SKM-1 treated with dmso at 0.1 percent for 144 hours (cell line): ENCODE data around the gene WNT8B.
A peak's percentile ranks its signal among the peaks of the same experiment; 100 is the strongest.

Source experiments
- DNase-seq: peaks from one replicate; lab custom pipeline; 2025; ENCODE audit not compliant: unreplicated experiment; lab: John Stamatoyannopoulos, UW

The WNT8B gene, protein sequence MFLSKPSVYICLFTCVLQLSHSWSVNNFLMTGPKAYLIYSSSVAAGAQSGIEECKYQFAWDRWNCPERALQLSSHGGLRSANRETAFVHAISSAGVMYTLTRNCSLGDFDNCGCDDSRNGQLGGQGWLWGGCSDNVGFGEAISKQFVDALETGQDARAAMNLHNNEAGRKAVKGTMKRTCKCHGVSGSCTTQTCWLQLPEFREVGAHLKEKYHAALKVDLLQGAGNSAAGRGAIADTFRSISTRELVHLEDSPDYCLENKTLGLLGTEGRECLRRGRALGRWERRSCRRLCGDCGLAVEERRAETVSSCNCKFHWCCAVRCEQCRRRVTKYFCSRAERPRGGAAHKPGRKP

DNA sequence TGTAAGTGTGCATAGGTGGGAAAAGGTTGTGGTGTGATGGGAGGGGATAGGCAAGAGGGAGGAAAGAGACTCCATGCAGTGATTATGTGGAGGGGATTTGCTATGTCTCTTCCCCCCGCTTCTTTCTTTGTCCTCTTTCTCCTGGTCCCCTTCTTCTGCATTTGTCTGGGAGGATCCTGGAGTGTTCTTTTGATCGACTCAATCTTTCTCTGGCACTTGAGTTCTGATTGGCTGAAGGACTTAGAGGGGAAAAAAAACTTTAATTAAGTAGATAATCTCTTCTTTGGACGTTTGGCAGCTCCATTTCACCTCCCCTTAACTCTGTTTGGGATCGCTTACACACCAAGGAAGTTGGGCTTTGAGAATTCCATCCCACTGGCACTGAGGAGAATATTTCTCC lies at the start of gene WNT8B:
Gene WNT8B (plus strand): TSS at position 301 of the 400 bp plus-strand sequence. CDS start 160 bp downstream, outside the sequence.
- no peak for DNase-seq

DNA sequence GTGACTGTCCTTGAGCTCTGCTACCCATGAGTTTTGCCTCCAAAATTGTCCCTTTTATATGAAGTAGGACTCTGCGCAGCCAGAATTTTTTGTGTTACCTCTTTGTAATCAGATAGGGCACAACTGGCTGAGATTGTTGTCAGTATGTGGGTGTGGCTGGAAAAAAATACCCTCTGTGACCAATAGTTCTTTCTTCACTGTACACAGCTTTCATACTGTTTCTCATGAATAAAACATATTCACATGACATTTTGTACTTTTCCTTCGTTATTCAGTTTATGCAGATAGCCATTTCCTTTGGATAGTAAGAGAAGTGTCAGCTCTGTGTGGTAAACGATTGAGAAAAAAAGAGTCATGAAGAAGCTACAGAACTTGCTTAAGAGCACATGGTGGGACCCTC lies 49.6 kb upstream of the WNT8B start:
- DNase-seq, result no peak

DNA sequence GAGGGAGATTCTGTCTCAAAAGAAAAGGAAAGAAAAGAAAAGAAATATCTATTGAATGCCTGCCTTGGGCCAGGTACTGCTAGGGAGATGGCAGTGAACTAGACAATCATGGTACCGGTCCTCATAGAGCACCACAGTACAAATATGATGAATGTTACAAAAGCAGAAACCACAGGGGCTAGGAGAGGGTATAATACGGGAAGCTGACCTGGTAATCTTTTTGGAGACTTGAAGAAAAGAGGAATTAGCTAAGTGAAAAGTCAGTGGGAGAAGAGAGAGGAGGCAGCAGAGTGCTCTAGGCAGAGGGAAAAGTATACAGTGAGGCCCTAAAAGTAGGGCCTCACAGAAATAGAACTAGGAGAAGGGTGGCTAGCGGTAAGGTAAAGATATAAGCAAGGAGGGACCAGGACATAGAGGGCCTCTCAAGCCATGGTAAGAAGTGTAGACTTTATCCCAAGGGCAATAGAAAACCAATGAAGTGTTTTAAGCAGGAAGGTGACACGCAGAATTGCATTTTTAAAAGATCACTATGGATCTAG lies 42.8 kb upstream of the WNT8B start:
- peak; percentile 87 for DNase-seq

DNA sequence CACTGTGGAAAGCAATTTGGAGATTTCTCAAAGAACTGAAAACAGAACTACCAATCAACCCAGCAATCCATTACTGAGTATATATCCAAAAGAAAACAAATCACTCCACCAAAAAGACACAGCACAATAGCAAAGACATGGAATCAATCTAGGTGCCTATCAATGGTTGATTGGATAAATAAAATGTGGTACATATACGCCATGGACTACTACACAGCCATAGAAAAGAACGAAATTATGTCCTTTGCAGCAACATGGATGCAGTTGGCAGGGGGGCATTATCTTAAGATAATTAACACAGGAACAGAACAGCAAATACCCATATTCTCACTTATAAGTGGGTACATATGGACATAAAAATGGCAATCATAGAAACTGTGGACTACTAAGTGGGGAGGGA lies 35.4 kb upstream of the WNT8B start:
- no peak for DNase-seq

DNA sequence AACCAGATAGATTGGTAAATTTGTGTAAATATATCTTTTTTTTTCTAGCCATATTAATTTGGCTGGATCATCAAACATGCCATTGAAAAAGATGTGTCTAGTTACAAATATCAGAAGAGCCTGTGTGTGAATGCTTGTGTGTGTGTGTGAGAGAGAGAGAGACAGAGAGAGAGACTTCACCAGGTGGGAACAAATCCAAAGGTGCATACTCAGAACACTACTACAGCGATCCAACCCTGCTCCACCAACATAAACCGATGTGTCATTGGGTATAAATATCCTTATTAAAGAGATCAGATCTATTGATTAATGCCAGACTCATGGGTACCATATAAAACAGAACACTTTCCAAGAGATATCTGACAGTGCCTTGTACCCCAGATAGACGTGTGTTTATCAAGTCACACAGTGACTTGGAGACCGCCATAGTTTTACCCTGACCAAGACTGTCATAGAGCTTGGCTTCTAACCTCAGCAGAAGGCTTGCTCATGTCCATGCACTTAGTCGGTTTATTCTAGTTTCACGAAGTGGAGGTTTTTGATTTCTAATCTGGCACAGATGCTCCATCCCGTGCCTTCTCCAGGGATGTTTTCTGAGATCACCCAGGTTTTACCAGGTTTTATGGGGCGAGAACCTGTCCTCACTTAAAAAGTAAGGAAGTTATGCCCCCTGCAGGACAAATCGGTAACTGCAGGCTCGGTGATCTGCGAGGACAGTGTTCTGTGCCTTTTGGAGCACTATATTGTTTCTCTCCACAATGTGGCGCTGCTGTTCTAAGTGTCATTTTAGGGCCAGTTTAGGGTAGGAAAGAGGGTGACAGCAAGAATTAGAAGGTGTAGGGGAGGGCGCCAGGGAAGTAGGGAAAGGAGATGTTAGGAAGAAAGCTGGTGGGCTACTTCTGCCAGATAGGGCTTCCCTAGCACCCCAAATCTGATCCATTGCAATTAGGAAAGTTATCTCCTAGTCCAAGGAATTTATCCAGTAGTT lies 29.3 kb upstream of the WNT8B start:
- peak; percentile 92 for DNase-seq

DNA sequence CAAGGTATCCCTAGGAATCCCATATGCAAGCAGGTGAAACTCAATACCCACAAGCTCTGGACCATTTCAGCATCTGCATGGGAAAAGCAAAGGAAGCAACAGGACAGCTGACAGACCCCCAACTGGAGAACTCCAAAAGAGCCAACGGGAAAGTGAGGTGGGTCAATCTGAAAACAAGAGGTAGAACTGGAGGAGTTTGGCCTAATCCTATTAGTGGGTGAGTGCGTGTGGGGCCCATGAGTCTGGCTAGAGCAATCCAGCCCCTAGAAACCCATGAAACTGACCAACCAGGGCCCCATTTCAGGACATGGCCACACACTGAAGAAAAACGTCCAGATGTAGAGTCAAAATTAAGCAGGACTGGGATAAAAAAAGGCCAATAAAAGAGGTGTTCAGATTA lies 26.6 kb upstream of the WNT8B start:
- no peak for DNase-seq

DNA sequence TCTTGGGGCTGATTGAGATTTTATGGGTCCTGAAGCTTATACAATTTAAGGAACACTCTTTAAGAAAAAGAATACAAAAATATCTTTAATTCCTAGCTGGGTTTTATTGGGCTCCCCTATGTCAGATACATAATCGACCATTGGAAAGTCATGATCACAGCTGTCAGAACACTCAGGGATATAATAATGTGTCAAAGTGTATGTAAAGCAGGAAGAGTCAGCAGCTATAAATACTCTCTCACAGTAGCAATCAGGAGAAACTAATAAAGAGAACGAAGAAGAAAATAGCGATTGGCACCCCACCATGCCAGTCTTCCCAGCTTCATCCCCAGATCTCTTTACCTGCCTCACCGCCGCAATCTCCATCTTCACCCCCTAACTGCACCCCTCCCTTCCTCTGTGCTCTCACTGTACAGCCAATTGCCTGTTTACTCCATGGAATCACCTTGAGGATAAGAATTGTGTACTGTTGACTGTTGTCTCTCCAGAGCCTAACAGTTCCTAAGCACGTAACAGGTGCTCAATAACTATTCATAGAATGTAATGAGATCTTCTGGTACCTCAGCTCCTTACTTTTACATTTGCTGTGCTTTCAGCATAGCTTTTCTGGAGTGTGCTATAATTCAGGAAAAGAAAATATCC lies 24.0 kb upstream of the WNT8B start:
- no peak for DNase-seq

DNA sequence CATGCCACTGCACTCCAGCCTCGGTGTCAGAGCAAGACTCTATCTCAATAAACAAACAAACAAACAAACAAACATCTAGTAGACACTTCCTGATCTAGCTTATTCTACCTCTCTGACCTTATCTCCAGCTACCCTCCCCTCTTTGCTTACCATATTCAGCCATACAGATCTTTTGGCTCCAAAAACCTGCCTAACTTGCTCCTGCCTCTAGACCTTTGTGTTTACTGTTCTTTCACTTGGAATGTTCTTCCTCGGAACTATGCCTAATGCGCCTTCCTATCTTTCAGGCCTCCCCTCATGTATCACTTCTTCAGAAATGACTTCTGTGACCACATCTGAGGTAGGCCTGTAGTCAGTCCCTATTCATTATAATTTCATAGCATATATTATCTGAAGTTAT lies 20.3 kb upstream of the WNT8B start:
- no peak for DNase-seq

DNA sequence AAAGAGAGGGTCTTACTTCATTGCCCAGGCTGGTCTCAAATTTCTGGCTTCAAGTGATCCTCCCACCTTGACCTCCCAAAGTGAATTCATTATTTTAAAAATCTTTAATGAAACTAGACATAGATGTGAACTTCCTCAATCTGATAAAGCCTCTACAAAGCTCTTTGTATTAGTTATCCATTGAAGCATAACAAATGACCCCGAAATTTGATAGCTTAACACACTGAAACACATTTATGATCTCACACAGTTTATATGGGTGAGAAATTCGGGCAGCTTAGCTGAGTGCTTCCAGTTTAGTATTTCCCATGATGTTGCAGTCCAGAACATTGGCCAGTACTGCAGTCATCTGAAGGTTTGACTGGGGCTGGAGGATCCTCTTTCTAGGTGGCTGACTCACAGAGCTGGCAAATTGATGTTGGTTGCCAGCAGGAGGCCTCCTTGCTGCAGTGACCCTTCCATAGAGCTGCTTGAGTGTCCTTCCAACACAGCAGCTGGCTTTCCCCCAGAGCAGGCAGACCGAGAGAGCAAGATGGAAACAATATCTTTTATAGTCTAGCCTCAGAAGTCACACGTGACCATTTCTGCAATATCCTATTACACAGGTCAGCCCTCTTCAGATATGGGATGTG lies 16.6 kb upstream of the WNT8B start:
- DNase-seq, result no peak

DNA sequence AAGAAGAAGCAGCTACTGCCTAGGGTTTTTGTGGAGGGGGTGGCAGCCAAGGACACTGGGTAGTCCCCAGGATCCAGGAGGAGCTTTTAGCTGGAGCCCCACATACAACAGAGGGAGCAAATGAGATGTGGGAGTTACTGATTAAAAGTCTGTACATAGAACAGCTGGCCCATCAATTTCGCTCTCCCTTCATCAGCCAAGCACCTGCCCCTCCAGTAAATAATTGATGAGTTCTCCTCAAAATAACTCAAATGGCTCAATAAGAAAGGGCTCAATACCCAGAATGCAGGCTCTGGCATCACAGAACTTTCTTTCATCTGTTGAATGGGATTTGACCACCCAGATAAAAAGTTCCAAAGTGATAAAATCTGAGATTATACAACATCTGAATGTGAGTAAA lies 15.1 kb upstream of the WNT8B start:
- DNase-seq, result no peak

DNA sequence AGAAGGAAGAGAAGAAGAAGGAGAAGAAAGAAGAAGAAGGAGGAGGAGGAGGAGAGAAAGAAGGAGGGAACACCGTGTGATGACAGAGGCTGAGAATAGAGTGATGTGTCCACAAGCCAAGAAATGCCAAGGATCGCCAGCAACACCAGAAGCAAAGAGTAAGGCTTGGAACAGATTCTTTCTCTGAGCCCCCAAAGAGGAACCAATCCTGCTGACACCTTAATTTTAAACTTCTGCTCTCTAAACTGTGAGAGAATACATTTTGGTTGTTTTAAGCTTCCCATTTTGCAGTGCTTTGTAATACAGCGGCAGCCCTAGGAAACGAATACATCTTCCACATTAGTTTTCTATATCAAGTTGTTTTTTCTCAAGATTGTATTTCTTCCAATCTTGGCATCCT lies 13.9 kb upstream of the WNT8B start:
- DNase-seq, result no peak

DNA sequence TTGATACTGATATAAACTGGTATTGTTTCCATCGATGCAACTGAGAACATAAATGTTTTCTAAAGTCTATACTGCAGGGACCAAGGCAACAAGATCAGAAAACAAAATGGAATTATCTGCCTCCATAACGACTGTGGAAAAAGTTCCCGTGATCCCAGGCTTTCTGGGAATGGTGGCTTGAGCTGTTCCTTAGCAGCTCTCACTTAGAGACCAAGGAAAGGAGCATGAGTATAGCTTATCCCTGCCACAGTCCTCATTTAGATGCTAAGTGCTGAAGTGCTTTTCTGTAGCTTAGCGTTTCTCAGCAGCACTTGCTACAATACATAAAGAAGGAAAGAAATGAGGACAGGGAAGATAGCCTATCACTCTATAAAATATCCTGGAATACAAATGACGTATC lies 5.5 kb downstream of the WNT8B start:
- no peak for DNase-seq

DNA sequence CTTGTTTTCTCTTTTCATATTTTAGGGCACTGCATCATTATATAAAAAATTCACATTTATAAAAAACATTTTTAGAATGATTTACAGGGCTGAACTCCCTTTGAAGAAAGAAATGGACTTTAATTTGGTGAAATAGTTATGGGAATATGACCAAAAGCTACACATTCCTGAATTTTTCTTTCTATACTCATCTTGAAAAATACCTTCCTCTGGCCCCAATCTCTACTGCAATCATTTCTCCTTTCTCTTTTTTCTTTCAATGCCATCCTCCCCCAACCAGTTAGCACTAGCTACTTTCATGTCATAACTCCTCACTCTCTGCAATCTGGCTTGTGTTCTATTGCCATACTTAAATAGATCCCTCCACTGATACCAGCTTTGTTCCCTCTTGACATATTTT lies 6.2 kb downstream of the WNT8B start:
- DNase-seq, result no peak

DNA sequence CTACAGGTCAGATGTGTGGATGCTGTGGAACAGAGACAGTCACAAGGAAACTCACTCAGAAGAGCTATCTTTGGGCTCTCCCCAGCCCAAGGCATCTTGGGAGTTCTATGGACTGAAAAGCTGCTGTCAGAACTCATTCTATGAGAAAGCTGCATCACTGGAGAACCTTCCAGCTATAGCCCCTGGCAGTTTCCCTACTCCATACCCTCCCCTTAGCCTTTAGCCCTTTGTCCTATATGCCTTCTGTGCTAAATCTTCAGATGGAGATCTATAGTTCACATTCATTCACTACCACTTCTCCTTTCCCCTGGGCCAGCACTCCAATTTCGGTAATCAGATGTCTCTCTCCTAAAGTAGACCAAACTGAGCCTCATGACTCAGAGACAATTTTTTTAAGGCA lies 6.9 kb downstream of the WNT8B start:
- no peak for DNase-seq

DNA sequence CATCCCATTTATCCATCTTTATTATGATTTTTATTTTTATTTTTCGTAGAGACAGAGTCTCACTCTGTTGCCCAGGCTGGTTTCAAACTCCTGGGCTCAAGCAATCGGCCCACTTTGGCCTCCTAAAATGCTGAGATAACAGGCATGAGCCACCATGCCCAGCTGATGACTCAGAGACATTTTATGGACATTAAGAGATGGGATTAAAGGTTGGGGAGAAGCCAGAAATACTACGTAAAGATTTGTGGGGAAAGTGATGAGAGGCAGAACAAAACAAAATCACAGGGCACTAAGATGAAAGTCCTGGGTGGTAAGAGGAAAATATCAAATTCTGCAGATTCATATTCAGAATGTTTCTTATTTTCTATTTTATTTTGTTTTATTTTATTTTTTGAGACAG lies 7.6 kb downstream of the WNT8B start:
- DNase-seq, result no peak

DNA sequence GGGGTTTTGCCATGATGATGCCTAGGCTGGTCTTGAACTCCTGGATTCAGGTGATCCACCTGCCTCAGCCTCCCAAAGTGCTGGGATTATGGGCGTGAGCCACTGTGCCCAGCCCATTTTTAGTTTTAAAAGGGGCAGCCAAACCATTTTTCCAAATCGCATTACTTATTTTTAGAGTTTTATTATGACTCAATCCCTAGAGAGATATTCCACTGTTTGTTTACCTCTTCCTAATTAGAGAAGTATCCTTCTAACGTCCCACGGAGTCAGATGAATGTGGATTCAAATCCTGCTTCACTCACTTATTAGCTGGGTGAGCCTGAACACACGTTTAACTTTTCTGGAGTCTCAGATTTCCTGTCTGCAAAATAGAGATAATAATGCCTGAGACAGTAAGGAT lies 15.2 kb downstream of the WNT8B start:
- DNase-seq, result no peak

DNA sequence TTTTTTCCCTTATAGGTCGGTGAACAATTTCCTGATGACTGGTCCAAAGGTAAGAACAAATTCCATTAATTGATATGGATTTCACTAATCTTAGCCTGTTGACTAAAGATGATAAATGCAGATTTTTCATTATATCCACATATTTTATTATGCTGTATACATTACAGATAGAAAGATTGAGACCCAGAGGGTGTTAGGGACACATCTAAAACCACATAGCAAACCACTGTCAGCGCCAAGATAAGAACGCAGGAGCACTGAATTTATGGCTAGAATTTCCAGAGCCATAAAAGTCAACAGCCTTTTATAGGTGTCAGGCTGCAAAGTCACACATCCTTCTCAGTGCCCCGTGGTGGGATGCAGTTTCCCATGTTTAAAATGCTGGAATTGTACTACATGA lies 16.2 kb downstream of the WNT8B start:
- no peak for DNase-seq

DNA sequence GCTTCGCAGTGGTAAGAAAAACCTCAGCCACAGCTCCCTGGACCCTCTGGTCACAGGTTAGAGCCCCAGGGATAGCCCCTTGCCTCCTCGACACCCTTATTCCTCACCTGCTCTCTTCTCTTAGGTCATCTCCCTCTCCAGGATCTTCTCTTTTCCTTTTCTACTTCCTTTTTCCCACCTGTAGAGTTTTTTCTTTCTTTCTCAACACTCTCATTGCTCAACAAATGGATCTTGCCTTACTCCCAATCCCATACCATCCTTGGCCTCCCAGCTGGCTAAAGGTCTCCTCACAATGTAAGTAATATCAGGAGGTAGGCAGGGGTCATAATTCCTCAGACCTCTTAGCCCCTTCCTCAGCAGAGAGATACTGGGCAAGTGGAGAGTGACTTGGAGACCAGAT lies 17.2 kb downstream of the WNT8B start:
- no peak for DNase-seq

DNA sequence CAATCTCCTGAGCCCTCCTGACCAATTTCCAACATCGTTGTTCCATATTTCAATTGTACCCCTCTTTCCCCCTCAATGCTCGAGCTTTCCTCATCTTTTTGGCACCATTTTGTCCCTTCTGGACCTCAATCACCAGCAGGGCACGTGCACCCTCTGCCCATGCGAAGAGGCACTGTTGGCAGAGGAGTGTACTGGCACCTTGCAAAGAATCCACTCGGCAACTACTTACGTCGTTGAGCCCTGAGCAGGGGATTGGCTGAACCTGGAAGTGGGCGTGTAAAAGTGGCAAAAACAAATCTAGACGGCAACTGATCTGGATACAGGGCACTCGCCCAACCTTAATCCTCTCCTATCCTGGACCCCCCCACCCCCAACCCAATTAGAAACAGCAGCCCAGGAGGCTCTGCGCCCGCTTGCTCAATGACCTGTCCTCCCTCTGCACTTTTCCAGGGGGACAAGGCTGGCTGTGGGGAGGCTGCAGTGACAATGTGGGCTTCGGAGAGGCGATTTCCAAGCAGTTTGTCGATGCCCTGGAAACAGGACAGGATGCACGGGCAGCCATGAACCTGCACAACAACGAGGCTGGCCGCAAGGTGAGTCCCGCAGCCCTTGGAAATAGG lies 18.8 kb downstream of the WNT8B start:
- peak; percentile 81 for DNase-seq

DNA sequence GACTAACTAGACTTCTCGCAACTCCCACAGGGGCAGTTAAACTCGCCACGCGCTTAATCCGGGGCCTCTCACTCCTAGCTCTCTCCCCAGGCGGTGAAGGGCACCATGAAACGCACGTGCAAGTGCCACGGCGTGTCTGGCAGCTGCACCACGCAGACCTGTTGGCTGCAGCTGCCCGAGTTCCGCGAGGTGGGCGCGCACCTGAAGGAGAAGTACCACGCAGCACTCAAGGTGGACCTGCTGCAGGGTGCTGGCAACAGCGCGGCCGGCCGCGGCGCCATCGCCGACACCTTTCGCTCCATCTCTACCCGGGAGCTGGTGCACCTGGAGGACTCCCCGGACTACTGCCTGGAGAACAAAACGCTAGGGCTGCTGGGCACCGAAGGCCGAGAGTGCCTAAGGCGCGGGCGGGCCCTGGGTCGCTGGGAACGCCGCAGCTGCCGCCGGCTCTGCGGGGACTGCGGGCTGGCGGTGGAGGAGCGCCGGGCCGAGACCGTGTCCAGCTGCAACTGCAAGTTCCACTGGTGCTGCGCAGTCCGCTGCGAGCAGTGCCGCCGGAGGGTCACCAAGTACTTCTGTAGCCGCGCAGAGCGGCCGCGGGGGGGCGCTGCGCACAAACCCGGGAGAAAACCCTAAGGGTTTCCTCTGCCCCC lies 19.5 kb downstream of the WNT8B start:
- DNase-seq, result peak; percentile 72
